Activated T-cell treated with anti-CD3 and anti-CD28 coated beads for 4 hours (primary cell): ENCODE measurements around the gene MYH14.
"Not testable (repeated sequence)": the region's sequence is repeated elsewhere in the genome, so short reads cannot be mapped to it uniquely, and the experiment has no call there.

Experiments used
- DNase-seq: peaks from one replicate; pipeline ENCODE4 v3.0.0-alpha.2; 2020

Gene MYH14

GRCh38 chr19:50230379-50231351 lies 27.2 kb downstream of the MYH14 start:
- DNase-seq: no peak

- DNase-seq: not testable (repeated sequence)
Observed at GRCh38 chr19:50231417-50231816, 28.0 kb downstream of the MYH14 start.

- DNase-seq: no peak
Observed at GRCh38 chr19:50231821-50232220, 28.4 kb downstream of the MYH14 start.

- DNase-seq: no peak
Observed at GRCh38 chr19:50232600-50232999, 29.2 kb downstream of the MYH14 start.

DNA sequence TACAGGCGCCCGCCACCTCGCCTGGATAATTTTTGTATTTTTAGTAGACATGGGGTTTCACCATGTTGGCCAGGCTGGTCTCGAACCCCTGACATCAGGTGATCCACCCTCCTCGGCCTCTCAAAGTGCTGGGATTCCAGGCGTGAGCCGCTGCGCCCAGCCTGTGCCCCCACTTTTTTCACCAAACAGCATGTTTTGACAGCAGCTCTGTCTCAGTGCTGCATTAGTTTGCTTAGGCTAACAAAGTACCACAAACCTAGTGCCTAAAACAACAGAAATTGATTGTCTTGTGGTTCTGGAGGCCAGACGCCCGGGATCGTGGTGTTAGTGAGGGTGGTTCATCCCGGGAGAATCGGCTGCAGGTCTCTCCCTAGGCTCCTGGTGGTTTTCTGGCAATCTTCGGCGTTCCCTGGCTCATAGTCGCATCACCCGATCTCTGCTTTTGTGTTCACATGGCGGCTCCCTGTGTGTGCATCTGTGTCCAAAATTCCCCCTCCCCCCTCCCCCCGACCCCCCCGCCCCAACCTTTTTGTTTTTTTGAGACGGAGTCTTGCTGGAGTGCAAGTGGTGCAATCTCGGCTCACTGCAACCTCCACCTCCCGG lies 30.0 kb downstream of the MYH14 start:
- DNase-seq: no peak

DNA sequence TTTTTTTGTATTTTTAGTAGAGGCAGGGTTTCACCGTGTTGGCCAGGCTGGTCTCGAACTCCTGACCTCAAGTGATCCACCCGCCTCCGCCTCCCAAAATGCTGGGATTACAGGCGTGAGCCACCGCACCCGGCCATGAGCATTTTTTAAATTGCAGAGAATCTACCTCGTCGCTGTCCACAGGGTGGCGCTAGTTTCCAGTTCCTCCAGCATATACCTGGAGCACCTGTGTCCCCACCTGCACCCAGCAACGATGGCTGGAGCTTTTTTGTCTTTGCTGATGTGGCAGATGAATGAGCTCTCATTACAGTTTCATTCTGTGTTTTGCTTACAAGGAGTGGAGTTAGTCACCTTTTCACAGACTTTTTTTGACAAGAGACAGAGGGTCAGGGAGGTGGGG lies 34.1 kb downstream of the MYH14 start:
- DNase-seq: not testable (repeated sequence)

- DNase-seq: no peak
Observed at GRCh38 chr19:50238043-50238442, 34.6 kb downstream of the MYH14 start.

- no peak for DNase-seq
Observed at GRCh38 chr19:50239921-50240590, 36.6 kb downstream of the MYH14 start.

GRCh38 chr19:50242581-50242980 lies 39.2 kb downstream of the MYH14 start:
- no peak for DNase-seq

- no peak for DNase-seq
Observed at GRCh38 chr19:50244695-50245094, 41.3 kb downstream of the MYH14 start.

- no peak for DNase-seq
Observed at GRCh38 chr19:50248413-50248812, 45.0 kb downstream of the MYH14 start.

DNA sequence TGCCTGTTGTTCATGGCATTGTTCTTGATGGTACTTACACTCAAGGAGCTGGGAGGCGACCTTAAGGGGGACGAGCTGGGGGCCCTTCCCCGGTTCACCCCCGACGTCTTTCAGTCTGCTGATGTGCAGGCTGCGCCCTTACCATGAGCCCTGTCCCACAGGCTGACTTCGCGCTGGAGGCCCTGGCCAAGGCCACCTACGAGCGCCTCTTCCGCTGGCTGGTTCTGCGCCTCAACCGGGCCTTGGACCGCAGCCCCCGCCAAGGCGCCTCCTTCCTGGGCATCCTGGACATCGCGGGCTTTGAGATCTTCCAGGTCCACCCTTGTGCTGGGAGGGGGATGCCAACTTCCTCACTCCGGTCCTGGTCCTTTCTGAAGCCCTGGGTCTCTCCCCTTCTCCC lies 45.4 kb downstream of the MYH14 start:
- DNase-seq: no peak

DNA sequence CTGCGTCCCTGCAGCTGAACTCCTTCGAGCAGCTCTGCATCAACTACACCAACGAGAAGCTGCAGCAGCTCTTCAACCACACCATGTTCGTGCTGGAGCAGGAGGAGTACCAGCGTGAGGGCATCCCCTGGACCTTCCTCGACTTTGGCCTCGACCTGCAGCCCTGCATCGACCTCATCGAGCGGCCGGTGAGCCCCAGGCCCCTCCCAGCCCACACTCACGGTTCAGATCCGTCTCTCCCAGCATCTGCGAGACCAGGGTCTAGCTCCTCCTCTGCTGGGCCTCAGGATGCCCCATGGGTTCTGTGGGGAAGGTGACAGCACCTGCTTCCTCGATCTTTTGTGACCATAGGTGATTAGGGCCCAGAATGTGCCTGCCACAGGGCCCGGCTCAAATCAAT lies 46.2 kb downstream of the MYH14 start:
- no peak for DNase-seq

DNA sequence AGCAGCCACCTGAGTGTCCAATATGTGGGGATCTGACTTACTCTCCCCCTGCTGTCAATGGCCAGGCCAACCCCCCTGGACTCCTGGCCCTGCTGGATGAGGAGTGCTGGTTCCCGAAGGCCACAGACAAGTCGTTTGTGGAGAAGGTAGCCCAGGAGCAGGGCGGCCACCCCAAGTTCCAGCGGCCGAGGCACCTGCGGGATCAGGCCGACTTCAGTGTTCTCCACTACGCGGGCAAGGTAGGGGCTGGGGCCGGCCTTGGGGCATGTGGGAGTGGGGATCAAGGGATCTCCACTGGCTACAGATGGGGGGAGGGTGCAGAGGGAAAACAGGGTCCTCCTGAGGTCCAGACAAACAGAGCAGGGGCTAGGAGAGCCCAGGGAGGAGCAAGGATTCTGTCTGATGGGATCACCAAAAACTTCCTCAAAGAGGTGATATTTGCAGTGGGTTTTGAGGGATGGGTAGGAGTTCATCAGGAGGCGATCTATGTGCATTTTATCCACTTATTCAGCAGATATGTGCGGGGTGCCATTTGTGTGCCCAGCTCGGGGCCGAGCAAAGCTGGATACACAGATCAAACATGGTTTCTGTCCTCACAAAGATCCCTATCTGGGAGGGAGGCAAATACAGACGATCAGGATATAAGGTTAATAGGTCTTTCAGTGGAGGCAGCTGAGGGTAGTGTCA lies 47.2 kb downstream of the MYH14 start:
- DNase-seq: no peak

- DNase-seq: peak; percentile 20
Observed at GRCh38 chr19:50252111-50252886, 48.9 kb downstream of the MYH14 start.

GRCh38 chr19:50252887-50253268 lies 49.5 kb downstream of the MYH14 start:
- DNase-seq: no peak

- no peak for DNase-seq
Observed at GRCh38 chr19:50255115-50255514, 51.7 kb downstream of the MYH14 start.

- no peak for DNase-seq
Observed at GRCh38 chr19:50257141-50257540, 53.7 kb downstream of the MYH14 start.

GRCh38 chr19:50258918-50259372 lies 55.5 kb downstream of the MYH14 start:
- no peak for DNase-seq

DNA sequence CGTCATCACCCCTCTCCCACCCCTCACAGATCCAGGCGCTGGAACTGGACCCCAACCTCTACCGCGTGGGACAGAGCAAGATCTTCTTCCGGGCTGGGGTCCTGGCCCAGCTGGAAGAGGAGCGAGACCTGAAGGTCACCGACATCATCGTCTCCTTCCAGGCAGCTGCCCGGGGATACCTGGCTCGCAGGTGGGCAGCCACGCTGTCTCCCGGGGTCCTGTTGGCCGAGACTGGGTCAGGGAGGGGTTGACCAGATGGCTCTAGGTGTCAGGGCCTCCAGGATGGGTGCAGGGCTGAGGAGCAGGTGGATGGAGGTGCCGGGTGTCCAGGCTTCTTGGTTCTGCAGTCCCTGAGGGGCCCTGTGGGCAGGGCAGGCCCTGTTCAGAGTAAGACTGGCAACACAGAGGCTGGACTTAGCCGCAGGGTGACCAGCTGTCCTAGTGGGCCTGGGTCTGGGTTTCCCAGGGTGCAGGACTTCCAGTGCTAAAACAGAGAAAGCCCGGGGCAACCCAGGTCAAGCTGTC lies 58.1 kb downstream of the MYH14 start:
- no peak for DNase-seq

GRCh38 chr19:50263176-50263575 lies 59.8 kb downstream of the MYH14 start:
- no peak for DNase-seq
